ENCODE results near the gene C19orf44.

DNA sequence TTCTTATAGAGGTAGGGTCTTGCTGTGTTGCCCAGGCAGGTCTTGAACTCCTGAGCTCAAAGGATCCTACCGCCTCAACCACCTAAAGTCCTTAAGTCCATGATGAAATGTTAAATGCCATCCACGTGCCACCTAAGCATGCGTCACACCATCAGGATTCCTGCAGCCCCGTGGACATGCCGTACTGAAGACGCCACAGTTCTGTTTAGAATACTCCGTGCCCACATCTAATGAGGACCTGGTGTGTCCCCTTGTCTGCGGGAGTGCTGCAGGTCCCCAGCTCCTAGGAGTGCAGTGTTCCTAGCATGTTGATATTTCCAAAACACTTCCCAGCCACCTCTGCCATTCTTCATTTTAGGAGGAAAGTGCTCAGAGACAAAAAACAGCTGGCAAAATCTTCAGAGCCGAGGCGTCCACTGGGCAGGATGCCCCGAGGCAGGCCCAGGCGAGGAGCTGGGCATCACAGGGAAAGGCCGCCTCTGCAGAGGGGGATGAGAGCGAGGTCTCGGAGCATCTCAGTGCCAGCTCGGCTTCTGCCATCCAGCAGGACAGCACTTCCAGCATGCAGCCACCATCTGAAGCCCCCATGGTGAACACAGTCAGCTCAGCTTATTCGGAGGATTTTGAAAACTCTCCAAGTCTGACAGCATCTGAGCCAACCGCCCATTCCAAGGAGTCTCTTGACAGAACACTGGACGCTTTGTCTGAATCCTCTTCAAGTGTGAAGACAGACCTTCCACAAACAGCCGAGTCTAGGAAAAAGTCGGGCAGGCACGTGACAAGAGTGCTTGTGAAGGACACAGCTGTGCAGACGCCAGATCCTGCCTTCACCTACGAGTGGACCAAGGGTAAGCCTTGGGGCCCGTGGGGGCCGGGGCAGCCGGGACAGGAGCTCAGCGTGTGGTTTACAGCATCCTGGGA is 13.2 kb downstream of the C19orf44 start:
- TF ChIP-seq ZNF274 (IDR thresholded peaks at IDR 0.05; ENCODE audit: low read depth, low read length) (no peak), YY1 (IDR thresholded peaks at IDR 0.05; ENCODE audit: insufficient read depth, insufficient read length) (no peak)

Measured in NT2/D1 (cell line).